ENCODE measurements around the gene EME2.

EME2 gene

GRCh38 chr16:1745900-1746692, 26.5 kb upstream of the EME2 start:
- FAIRE-seq = no peak

- no peak for FAIRE-seq
Observed at GRCh38 chr16:1746693-1747195, 25.9 kb upstream of the EME2 start.

- FAIRE-seq = no peak
Observed at GRCh38 chr16:1747934-1748333, 24.7 kb upstream of the EME2 start.

- FAIRE-seq = no peak
Observed at GRCh38 chr16:1749152-1750117, 23.2 kb upstream of the EME2 start.

GRCh38 chr16:1751946-1752345, 20.7 kb upstream of the EME2 start:
- FAIRE-seq = no peak

GRCh38 chr16:1752853-1753252, 19.8 kb upstream of the EME2 start:
- FAIRE-seq = no peak

- FAIRE-seq = no peak
Observed at GRCh38 chr16:1754204-1754603, 18.4 kb upstream of the EME2 start.

- FAIRE-seq = no peak
Observed at GRCh38 chr16:1757714-1758461, 14.7 kb upstream of the EME2 start.

GRCh38 chr16:1758923-1759322, 13.7 kb upstream of the EME2 start:
- no peak for FAIRE-seq

GRCh38 chr16:1759511-1759910, 13.1 kb upstream of the EME2 start:
- no peak for FAIRE-seq

GRCh38 chr16:1760911-1761310, 11.7 kb upstream of the EME2 start:
- no peak for FAIRE-seq

- FAIRE-seq = no peak
Observed at GRCh38 chr16:1761751-1762150, 10.9 kb upstream of the EME2 start.

- FAIRE-seq = no peak
Observed at GRCh38 chr16:1762196-1762878, 10.3 kb upstream of the EME2 start.

- FAIRE-seq = no peak
Observed at GRCh38 chr16:1762879-1763520, 9.6 kb upstream of the EME2 start.

GRCh38 chr16:1763521-1764511, 8.8 kb upstream of the EME2 start:
- no peak for FAIRE-seq

GRCh38 chr16:1764971-1765370, 7.6 kb upstream of the EME2 start:
- no peak for FAIRE-seq

GRCh38 chr16:1765826-1766225, 6.8 kb upstream of the EME2 start:
- FAIRE-seq = no peak

- FAIRE-seq = no peak
Observed at GRCh38 chr16:1766231-1766630, 6.4 kb upstream of the EME2 start.

GRCh38 chr16:1766701-1767100, 5.9 kb upstream of the EME2 start:
- no peak for FAIRE-seq
